ENCODE data around the gene HAX1.
"Not testable (repeated sequence)": the region's sequence is repeated elsewhere in the genome, so short reads cannot be mapped to it uniquely, and the experiment has no call there.

Gene HAX1

GRCh38 chr1:154301582-154301981, 29.2 kb downstream of the HAX1 start:
- no peak for DNase-seq (ENCODE audit: low read depth, low spot score)
- in situ Hi-C loops (cut with HindIII; ENCODE audit: low sequenced_read_pairs), result no loop called here
- no peak overlapping the region for H3K4me3 ChIP-seq (ENCODE audit: low read depth, low read length)
- TF ChIP-seq CTCF (IDR thresholded peaks at IDR 0.05; ENCODE audit: low read depth, low read length), result no peak

- in situ Hi-C loops (cut with HindIII; ENCODE audit: low sequenced_read_pairs), result no loop called here
- no peak overlapping the region for H3K4me3 ChIP-seq (ENCODE audit: low read depth, low read length)
- no peak for DNase-seq (ENCODE audit: low read depth, low spot score)
- TF ChIP-seq CTCF (IDR thresholded peaks at IDR 0.05; ENCODE audit: low read depth, low read length), result no peak
Measured at GRCh38 chr1:154304664-154305337, 32.4 kb downstream of the HAX1 start.

- DNase-seq (ENCODE audit: low read depth, low spot score), result peak; percentile 26
- in situ Hi-C loops (cut with HindIII; ENCODE audit: low sequenced_read_pairs), result no loop called here
Measured at GRCh38 chr1:154306151-154306550, 33.7 kb downstream of the HAX1 start.

GRCh38 chr1:154307670-154308270, 35.3 kb downstream of the HAX1 start:
- H3K4me3 ChIP-seq (ENCODE audit: low read depth, low read length); in situ Hi-C loops (cut with HindIII; ENCODE audit: low sequenced_read_pairs); DNase-seq (ENCODE audit: low read depth, low spot score): not testable (repeated sequence)

More at GRCh38 chr1:154306151-154306550, 33.7 kb downstream of the HAX1 start:
- no peak for TF ChIP-seq CTCF (IDR thresholded peaks at IDR 0.05; ENCODE audit: low read depth, low read length)
- no peak overlapping the region for H3K4me3 ChIP-seq (ENCODE audit: low read depth, low read length)

- H3K4me3 ChIP-seq (ENCODE audit: low read depth, low read length); DNase-seq (ENCODE audit: low read depth, low spot score); in situ Hi-C loops (cut with HindIII; ENCODE audit: low sequenced_read_pairs): not testable (repeated sequence)
Measured at GRCh38 chr1:154309136-154309535, 36.7 kb downstream of the HAX1 start.

- DNase-seq (ENCODE audit: low read depth, low spot score); in situ Hi-C loops (cut with HindIII; ENCODE audit: low sequenced_read_pairs): not testable (repeated sequence)
Measured at GRCh38 chr1:154312229-154313065, 40.0 kb downstream of the HAX1 start.

GRCh38 chr1:154313066-154313356, 40.6 kb downstream of the HAX1 start:
- no peak for DNase-seq (ENCODE audit: low read depth, low spot score)
- in situ Hi-C loops (cut with HindIII; ENCODE audit: low sequenced_read_pairs), result no loop called here
- TF ChIP-seq CTCF (IDR thresholded peaks at IDR 0.05; ENCODE audit: low read depth, low read length), result no peak
- no peak overlapping the region for H3K4me3 ChIP-seq (ENCODE audit: low read depth, low read length)

More at GRCh38 chr1:154312229-154313065, 40.0 kb downstream of the HAX1 start:
- H3K4me3 ChIP-seq (ENCODE audit: low read depth, low read length), result not testable (repeated sequence)

- DNase-seq (ENCODE audit: low read depth, low spot score); H3K4me3 ChIP-seq (ENCODE audit: low read depth, low read length); in situ Hi-C loops (cut with HindIII; ENCODE audit: low sequenced_read_pairs): not testable (repeated sequence)
Measured at GRCh38 chr1:154314226-154314625, 41.8 kb downstream of the HAX1 start.
